Measurements from ENCODE around the gene CLEC18B. TPM values are rescaled to one million over a fixed set of nuclear protein-coding genes. Genes with fewer than 3 reads are reported as not detected.

CLEC18B gene
- total RNA-seq, 4 donors from 2014 or later: 0.32 to 1.4 TPM; not detected in 2

GRCh38 chr16:74451951-74452758 is 30.9 kb upstream of the CLEC18B start:
- no peak for TF ChIP-seq CTCF (IDR thresholded peaks at IDR 0.05)
- no peak for TF ChIP-seq POLR2A (IDR thresholded peaks at IDR 0.05)
- no peaks in the 10 kb centered on the region for H3K9me3 ChIP-seq
- H3K4me3 ChIP-seq: no peak overlapping the region
- peaks cover 0 to 31% (median 13%) of the 10 kb centered on the region in 4 donors for H3K36me3 ChIP-seq
- peaks cover 6 to 32% (median 16%) of the 10 kb centered on the region in 4 donors for H3K4me1 ChIP-seq
- H3K27ac ChIP-seq: no peak overlapping the region
- WGBS, 2 donors (ENCODE audit: low coverage in 1 of 2): 60 to 80% methylated on average over 1 to 14 of the region's 14 CpGs
- no peaks in the 10 kb centered on the region for H3K27me3 ChIP-seq
- DNase-seq: no peak
- intact Hi-C loops (cut with DNase I; ENCODE audit: low total_unique reads): no loop called here
- in situ Hi-C loops (cut with MboI; ENCODE audit: low pct_ligation_motif_present in 1 of 4, low pct_unique_long_range_greater_than_20kb in 1 of 4, low sequenced_read_pairs in 3 of 4): loop anchor here in 2 of 4 donors (25.0 kb wide), 1 partner anchor 160 kb away; the partner anchor contains the start of gene GLG1 (in 2 of the 2)

- 94 to 100% methylated on average over 1 to 20 of the region's 20 CpGs for WGBS, 2 donors (ENCODE audit: low coverage in 1 of 2)
- Histone ChIP-seq H3K4me1 (peaks cover 6 to 32% (median 16%) of the 10 kb centered on the region in 4 donors), H3K36me3 (peaks cover 0 to 21% (median 8%) of the 10 kb centered on the region in 4 donors), H3K9me3 (no peaks in the 10 kb centered on the region), H3K4me3 (no peak overlapping the region), H3K27me3 (no peaks in the 10 kb centered on the region), H3K27ac (peak overlapping the region in 2 of 4 donors; percentile 84 to 85)
- DNase-seq: no peak
- intact Hi-C loops (cut with DNase I; ENCODE audit: low total_unique reads): no loop called here
- in situ Hi-C loops (cut with MboI; ENCODE audit: low pct_ligation_motif_present in 1 of 4, low pct_unique_long_range_greater_than_20kb in 1 of 4, low sequenced_read_pairs in 3 of 4): loop anchor here in 2 of 4 donors (25.0 kb wide), 1 partner anchor 161 kb away; the partner anchor contains the start of gene GLG1 (in 2 of the 2)
- TF ChIP-seq POLR2AphosphoS5 (IDR thresholded peaks at IDR 0.05) (no peak), CTCF (IDR thresholded peaks at IDR 0.05) (no peak), POLR2A (IDR thresholded peaks at IDR 0.05) (no peak), EP300 (IDR thresholded peaks at IDR 0.05; ENCODE audit: low read depth) (no peak)
Measured at GRCh38 chr16:74450967-74451760, 29.9 kb upstream of the CLEC18B start.

GRCh38 chr16:74450236-74450635 is 29.0 kb upstream of the CLEC18B start:
- Histone ChIP-seq H3K27ac (peak overlapping the region; percentile 76 to 85 (median 81)), H3K27me3 (no peaks in the 10 kb centered on the region), H3K9me3 (no peaks in the 10 kb centered on the region), H3K36me3 (peaks cover 0 to 13% (median 5%) of the 10 kb centered on the region in 4 donors), H3K4me3 (no peak overlapping the region), H3K4me1 (peaks cover 6 to 32% (median 16%) of the 10 kb centered on the region in 4 donors)
- no peak for DNase-seq
- in situ Hi-C loops (cut with MboI; ENCODE audit: low pct_ligation_motif_present in 1 of 4, low pct_unique_long_range_greater_than_20kb in 1 of 4, low sequenced_read_pairs in 3 of 4): loop anchor here in 2 of 4 donors (25.0 kb wide), 1 partner anchor 162 kb away; the partner anchor contains the start of gene GLG1 (in 2 of the 2)
- no peak for TF ChIP-seq POLR2AphosphoS5 (IDR thresholded peaks at IDR 0.05)
- TF ChIP-seq POLR2A (IDR thresholded peaks at IDR 0.05): no peak
- no peak for TF ChIP-seq CTCF (IDR thresholded peaks at IDR 0.05)
- no peak for TF ChIP-seq EP300 (IDR thresholded peaks at IDR 0.05; ENCODE audit: low read depth)
- WGBS, 2 donors (ENCODE audit: low coverage in 1 of 2): 95 to 100% methylated on average over 1 to 3 of the region's 3 CpGs
- intact Hi-C loops (cut with DNase I; ENCODE audit: low total_unique reads): no loop called here

- no peak overlapping the region for H3K4me3 ChIP-seq
- DNase-seq: peak; percentile 30
- H3K4me1 ChIP-seq: peaks cover 6 to 32% (median 16%) of the 10 kb centered on the region in 4 donors
- no peaks in the 10 kb centered on the region for H3K9me3 ChIP-seq
- 96% methylated on average over 5 of the region's 5 CpGs; no CpG with 5 or more reads in 1 of the 2 donors for WGBS, 2 donors (ENCODE audit: low coverage in 1 of 2)
- in situ Hi-C loops (cut with MboI; ENCODE audit: low pct_ligation_motif_present in 1 of 4, low pct_unique_long_range_greater_than_20kb in 1 of 4, low sequenced_read_pairs in 3 of 4) (no loop called here), intact Hi-C loops (cut with DNase I; ENCODE audit: low total_unique reads) (no loop called here)
- peak overlapping the region; percentile 76 to 85 (median 81) for H3K27ac ChIP-seq
- no peaks in the 10 kb centered on the region for H3K27me3 ChIP-seq
- TF ChIP-seq EP300 (IDR thresholded peaks at IDR 0.05; ENCODE audit: low read depth) (no peak), POLR2AphosphoS5 (IDR thresholded peaks at IDR 0.05) (no peak), CTCF (IDR thresholded peaks at IDR 0.05) (no peak), POLR2A (IDR thresholded peaks at IDR 0.05) (no peak)
- peaks cover 0 to 13% (median 5%) of the 10 kb centered on the region in 4 donors for H3K36me3 ChIP-seq
Measured at GRCh38 chr16:74449470-74449869, 28.2 kb upstream of the CLEC18B start.

Measured in transverse colon (tissue), 4 donors.